GM18519 (cell line): ENCODE data around the gene KIF20B.
"Not testable (repeated sequence)": the region's sequence is repeated elsewhere in the genome, so short reads cannot be mapped to it uniquely, and the experiment has no call there.

Experiments
- ATAC-seq: cut with Tn5 transposase; IDR thresholded peaks from one replicate; pipeline ENCODE4 v1.9.1; 2021; ENCODE audit warnings: mild to moderate bottlenecking, moderate library complexity; ENCODE audit not compliant: unreplicated experiment, low FRiP score

KIF20B gene

DNA sequence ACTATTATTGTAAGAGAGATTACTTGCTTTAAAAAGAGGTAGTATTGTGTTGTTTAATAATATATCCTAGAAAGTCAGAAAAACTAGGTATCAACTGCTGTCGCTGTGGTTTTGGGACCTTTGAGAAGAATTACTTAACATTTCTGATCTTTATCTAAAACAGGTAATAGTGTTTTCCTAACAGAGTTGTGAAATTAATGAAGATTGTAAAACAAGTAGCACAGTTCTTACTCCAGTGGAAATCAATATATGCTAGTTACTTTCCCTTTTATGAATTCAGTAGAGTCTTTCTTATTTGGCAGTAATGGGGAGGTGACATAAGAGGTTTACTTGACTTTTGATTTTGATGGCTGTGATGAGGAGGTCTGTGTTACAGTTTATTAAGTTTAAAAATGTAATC, 58.1 kb downstream of the KIF20B start:
- ATAC-seq, result no peak

DNA sequence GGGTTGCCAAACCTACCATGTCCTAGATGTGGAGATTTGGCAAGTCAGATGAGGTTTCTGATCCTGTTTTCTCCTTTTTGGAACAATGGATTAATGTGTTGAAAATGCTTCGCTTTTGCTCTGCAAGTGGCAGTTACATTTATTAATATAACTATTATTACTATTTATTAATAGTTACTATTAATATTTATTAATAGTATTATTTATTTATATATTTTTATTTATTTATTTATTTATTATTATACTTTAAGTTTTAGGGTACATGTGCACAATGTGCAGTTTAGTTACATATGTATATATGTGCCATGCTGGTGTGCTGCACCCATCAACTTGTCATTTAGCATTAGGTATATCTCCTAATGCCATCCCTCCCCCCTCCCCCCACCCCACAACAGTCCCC, 62.3 kb downstream of the KIF20B start:
- not testable (repeated sequence) for ATAC-seq

DNA sequence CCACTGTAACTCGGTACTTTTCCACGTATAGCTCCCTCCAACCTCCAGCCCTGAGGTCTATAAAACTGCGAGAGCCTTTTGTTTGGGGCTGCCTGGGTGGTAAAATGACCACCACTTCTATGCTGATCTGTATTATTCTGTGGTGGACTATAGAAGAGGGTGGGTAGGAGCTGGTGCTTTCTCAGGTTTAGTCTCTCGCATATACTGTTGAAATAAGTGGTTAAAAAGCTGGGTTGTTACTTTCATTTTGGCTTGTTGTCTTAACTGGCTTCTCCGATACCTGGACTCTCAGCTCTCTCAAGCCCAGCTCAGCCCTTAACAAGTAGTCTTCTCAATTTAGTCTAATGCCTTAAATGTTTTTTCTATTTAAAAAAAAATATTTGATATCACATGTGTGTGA, 70.3 kb downstream of the KIF20B start:
- no peak for ATAC-seq

DNA sequence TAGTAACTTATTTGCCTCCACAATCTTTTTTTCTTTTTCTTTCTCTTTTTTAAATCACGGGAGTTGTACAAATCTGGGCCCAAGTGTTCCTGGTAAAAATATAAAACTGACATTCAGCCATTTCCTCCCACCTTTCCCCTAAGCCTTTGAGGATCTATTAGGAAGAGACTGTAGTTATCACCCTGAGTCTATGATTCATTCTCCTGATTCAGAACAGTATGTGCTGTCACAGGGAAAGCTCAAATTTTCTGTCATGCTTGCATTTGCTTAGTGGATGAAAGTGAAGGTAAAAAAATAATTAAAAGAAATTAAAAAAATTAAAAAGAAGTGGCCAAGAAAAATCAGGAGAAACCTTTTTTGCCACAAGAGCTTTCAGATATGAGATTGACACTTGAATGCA, 71.7 kb downstream of the KIF20B start:
- no peak for ATAC-seq

DNA sequence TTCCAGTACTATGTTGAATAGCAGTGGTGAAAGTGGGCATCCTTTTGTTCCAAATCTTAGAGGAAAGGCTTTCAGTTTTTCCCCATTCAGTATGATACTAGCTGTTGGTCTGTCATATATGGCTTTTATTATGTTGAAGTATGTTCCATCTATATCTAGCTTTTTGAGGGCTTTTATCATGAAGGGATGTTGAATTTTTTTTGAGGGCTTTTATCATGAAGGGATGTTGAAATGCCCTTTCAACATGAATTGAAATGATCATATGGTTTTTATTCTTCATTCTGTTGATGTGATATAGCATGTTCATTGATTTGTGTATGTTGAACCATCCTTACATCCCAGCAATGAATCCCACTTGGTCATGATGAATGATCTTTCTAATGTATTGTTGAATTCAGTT, 75.3 kb downstream of the KIF20B start:
- no peak for ATAC-seq

DNA sequence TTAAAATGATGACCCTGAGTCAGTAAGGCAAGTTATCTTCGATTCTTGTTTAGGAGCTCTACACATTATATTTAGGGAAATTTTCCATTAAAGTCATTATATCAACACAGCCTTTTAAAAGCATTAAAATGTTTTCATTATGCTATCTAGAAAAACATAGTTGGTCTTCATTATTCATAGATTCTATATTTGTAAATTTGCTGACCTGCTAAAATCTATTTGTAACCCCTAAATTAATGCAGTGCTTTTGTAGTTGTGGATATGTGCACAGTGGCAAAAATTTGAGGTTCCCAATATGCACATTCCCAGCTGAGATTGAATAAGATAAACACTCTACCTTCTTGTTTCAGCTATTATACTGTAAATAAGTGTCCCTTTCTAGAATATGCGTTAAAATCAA, 81.1 kb downstream of the KIF20B start:
- ATAC-seq, result no peak

DNA sequence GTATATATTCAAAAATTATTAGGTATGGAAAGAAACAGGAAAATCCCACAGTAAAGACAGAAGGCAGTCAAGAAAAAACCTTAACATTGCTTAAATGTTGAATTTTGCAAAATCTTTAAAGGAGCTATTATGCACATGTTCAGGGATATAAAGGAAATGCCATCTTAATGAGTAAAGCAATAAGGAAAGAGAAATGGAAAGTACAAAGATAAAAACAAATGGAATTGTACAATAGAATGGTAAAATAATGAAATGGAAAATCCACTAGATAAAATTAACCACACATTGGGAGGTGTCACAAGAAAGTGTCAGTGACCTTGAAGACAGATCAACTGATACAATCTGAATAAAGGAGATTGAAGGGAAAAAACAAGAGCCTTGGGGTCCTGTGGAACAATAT, 82.0 kb downstream of the KIF20B start:
- no peak for ATAC-seq

DNA sequence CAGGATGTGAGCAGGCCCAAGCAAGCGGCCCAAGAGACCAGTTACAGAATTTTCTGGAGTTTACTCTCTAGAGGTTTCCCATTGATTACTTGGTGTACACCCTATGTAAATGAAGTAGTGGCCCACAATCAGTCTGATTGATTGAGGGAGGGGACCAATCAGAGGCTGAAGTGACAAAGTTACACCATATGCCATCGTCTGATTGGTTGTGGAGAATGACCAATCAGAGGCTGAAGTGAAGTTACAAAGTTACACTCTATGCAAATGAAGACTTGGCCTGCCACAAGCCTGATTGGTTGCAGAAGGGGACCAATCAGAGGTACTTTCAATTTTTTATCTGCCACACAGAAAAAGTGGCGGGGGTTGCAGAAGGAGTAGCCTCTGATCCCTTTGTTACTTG, 83.7 kb downstream of the KIF20B start:
- no peak for ATAC-seq

DNA sequence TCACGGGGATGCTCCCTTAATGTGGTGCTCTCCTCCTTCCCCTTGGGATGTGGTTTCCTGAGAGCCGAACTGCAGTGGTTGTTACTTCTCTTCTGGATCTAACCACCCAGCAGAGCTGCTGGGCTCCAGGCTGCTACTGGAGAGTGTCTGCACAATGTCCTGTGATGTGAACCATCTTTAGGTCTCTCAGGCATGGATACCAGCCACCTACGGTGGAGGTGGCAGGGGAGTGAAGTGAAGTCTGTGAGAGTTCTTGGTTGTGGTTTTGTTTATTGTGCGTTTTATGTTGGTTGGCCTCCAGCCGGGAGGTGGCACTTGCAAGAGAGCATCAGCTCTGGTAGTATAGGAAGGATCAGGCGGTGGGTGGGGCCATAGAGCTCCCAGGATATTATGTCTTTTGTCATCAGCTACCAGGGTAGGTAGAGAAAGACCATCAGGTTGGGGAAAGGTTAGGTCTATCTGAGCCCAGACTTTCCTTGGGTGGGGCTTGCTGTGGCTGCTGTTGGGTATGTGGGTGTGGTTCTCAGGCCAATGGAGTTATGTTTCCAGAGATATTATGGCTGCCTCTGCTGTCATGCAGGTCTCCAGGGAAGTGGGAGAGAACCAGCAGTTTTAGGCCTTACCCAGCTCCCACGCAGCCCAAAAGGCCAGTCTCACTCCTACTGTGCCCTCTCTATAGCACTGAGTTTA, 87.9 kb downstream of the KIF20B start:
- no peak for ATAC-seq

DNA sequence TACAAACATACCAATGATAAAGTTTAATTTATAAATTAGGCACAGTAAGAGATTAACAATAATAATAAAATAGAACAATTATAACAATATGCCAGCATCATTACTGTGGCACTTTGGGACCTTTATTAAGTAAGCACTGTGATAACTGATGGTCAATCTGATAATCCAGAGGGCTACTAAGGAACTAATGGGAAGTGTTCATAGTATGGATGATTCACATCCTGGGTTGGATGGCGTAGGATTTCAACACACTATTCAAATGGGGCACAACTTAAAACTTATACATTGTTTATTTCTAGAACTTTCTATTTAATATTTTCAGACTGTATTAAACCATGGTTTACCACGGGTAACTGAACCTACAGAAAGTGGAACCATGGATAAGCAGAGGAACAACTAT, 90.8 kb downstream of the KIF20B start:
- no peak for ATAC-seq

DNA sequence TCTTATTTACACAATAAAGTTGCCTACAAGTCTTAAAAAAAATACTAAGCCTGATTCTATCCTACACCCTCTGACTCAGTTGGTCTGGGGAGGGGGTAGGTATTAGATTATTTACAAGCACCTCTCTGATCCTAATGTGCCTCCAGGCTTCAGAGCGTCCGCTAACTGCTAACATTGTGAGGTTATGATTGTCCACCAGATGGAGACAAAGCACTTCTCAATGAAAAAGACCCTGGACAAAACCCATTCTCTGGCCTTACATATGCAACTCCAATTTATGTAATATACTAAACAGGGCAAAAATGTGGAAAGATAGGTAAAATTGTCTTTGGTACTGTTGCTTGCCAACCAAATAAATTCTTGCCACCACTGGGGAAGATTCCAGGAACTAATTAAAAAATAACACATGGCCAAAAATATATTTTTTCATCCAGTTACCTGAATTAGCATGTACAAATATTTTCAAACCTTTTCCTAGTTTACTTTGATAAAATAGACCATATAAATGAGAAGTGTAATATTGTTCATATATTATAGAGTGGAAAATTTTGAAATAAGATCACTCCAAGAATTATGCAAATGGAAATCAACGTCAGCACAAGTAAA, 92.4 kb downstream of the KIF20B start:
- peak; percentile 51 for ATAC-seq

DNA sequence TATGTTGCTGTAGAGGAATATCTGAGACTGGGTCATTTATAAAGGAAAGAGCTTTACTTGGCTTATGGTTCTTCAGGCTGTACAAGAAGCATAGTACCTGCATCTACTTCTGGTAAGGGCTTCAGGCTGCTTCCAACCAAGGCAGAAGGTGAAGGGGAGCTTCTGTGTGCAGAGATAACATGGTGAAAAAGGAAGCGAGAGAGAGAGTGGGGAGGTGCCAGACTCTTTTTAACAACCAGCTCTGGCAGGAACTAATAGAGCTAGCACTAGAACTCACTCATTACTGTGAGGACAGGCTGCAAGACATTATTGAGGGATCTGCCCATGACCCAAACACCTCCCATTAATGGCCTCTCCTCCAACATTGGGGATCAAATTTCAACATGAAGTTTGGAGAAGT, 94.5 kb downstream of the KIF20B start:
- peak; percentile 47 for ATAC-seq

DNA sequence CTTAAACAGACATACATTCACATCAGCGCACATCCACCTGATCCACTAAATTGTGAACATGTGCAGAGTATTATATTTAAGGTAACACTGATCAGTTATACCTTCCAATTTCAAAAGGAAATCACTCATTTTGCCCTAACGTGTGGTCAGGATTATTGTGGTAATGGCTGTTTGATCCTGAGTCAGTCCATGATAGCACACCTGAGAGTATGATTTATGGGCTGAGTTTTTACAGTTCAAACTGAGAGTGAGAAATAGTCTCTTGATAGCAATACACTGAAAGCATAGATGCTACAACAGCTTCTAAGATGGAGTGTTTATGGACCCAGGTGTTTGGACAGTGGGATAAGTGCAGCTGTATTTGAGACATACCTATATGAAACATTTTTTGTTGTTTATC, 96.7 kb downstream of the KIF20B start:
- no peak for ATAC-seq

DNA sequence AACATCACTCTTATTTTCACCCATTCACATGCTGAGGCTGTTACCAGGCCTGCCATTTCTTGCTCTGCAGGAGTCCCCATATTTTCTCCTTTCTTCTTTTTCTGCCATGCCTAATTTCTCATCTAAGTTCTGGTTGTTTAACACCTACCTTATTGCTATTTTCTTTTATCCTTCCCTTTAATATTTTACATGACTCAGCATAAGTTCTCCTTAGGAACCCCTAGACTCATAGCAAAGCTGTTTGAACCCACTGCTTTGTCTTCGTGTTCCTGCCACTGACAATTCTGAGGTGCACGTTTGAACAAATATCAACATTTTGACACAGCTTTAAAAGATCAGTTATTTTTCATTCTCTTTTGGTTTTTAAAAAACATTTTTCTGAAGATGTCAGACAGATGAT, 98.2 kb downstream of the KIF20B start:
- no peak for ATAC-seq

DNA sequence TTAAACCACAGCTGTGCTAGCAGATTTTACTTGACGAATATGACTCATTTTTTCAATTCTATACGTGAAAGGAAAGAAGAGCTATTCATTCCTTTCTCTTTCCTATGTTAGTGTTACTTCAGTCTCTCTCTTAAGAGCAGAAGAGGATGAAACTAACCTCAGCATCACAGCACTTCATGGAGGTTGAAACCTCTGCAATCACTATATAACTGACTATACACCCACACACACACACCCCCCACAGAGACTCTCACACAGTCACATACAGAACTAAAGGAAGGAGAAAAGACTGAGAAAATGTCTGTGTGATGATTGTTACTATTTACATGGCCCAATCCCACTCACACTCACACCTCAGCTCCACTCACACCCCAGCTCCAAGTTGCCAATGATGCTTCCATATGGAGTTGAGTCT, 104.2 kb downstream of the KIF20B start:
- peak; percentile 92 for ATAC-seq

DNA sequence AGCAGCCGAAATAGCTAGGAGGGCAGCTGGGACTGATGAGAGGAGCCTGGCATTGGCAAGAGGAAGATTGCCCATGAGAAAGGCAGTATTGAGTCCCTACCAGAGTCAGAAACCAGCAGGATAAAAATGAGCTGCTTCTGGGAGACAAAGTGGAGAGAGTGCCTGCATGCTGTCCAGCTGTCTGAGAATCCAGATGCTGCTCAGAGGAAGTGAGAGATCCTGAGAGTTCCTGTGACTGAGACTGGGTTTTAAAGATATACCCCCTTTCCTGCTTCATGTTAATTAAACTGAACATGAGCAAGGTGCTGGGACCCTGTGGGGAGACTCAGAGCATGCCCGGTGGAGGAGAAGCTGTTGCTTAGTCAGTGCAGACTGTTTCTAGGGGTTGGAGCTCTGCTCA, 107.5 kb downstream of the KIF20B start:
- no peak for ATAC-seq

DNA sequence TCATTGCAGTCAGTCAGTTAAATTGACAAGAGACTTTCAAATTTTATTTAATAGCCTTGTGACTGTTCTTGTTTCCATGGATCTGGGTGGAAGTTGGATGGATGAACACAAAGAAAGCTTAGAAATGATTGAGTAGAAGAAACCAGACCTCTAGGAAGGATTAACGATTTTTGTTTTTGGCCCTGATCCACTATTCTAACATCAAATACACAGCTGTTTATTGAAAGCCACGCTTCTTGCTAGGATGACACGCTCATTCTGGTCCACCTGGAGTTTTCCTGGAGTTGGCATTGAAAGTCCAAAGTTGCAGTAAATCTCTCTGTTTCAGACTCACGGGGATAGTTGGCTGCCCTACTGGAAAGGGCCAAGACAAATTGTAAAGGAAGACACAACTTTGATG, 108.4 kb downstream of the KIF20B start:
- ATAC-seq, result no peak

DNA sequence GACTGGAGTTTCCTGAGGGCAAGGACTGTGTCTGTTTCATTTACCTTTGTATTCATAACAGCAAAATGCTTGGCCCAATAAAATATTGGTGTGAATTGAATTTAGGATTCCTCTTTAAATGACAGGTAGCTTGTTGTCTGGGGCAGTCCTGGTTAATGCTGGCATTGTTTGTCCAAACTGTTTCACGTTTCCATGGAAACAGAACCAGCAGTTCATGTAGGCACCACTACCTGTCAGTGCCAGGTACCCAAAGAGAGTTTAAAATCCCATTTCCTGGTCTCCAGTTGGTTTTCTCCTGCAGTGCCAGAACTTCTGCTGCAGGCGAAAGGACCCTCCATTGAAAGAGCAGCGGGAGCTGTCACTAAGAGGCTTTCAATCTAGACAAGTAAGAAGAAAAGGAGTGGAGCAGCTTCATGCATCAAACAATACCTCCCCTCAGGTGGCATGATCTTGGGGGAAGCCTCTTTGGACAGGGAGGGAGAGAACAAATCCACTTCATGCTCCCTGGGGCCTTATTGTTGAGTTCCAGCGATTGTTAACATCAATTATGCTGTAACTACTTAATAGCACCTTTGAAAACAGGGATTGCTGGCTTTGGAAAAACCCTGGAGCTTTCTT, 109.6 kb downstream of the KIF20B start:
- no peak for ATAC-seq

DNA sequence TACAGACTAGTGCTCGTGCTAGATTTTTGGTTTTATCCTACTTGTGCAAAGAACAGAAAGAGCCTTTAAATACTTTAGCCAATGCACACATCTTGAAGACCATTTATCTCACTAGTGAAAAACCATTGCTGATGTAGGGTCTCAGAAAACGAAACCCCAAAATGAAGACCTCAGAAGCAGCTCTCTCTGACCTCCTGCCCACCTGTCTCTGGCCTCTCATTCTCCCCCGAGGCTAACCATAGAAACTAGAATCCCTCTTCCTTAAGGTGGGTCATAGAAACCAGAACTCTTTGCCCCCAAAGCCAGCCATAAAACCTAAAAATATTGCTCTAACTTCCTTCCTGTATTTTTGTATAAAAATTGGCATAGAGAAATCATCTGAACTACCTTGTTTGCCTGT, 112.2 kb downstream of the KIF20B start:
- no peak for ATAC-seq

DNA sequence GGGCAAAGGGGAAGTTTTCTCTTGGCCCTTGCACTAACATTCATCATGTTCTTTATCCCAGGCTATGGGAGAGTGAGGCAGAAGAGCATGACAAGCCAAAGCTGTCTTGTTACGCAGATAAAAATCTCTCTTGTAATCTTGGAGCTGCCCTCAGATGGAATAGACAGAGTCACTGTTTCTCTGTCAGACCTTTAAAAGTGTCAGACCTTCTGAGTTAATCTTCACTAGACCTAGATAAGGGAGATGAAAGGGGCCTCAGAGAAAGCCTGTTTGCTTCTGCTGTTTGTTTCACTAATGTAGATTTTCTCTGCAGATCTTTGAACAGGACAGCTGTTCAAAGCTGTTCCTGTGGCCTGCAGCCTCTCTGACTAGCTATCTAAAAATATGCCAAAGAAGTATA, 112.9 kb downstream of the KIF20B start:
- ATAC-seq, result no peak

DNA sequence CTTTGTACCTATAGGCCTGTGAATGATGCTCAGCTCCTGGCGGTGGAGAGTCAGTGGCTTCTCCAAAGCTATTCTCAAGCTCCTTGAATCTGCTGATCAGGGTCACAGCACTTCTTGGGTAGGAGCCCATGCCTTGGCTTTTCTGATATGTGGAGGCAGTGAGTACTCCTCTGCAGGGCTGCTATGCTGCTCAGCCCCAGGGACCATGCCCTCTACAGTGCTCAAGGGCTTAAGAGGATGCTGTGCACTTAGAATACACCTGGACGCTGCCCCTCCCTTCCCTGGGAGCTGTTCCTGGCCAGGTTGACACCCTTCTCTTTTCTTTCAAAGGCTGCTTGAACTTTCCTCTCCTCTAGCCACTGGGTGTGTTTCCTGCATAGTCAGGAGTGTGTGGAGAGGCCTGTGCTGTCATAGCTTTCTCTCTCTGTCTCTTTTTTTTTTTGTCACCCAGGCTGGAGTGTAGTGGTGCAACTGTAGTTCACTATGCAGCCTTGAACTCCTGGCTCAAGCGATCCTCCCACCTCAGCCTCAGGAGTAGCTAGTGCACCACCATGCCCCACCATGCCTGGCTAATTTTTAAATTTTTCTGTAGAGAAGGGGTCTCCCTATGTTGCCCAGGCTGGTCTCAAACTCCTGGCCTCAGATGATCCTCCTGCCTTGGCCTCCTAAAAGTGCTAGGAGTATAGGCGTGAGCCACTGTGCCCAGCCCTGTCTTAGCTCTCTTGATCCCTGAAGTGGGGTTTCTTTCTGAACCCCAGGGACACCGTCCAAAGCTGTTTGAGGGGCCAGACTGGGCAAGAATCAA, 113.9 kb downstream of the KIF20B start:
- ATAC-seq, result no peak
